ENCODE results near the gene CAB39.

DNA sequence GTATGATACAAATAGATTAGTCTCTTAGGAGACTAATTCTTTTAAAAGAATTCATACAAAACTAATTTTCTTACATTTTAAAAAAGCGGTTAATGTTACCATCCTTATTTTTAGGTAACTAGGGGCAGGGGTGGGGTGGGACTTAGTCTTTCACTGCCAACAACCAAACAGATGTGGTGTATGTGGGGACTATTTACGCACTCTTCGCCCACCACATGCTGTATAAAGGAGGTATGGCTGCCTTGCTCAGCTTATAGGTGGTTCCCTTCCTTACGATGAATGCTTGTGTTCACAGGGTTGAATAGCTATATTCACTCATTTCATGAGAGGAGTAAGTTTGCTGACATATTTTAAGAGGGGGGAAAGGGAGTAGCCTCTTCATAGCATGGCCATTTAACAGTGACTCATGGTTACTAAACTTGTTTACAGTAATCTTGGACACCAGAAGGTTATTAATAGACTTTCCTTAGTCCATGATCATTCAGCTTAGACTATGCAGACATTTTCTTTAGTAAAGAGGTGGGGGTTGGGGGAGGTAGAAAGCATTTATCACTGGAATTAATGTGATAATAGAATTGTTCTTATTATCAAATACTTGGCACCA, 61.8 kb downstream of the CAB39 start:
- TF ChIP-seq, protein P1, sequence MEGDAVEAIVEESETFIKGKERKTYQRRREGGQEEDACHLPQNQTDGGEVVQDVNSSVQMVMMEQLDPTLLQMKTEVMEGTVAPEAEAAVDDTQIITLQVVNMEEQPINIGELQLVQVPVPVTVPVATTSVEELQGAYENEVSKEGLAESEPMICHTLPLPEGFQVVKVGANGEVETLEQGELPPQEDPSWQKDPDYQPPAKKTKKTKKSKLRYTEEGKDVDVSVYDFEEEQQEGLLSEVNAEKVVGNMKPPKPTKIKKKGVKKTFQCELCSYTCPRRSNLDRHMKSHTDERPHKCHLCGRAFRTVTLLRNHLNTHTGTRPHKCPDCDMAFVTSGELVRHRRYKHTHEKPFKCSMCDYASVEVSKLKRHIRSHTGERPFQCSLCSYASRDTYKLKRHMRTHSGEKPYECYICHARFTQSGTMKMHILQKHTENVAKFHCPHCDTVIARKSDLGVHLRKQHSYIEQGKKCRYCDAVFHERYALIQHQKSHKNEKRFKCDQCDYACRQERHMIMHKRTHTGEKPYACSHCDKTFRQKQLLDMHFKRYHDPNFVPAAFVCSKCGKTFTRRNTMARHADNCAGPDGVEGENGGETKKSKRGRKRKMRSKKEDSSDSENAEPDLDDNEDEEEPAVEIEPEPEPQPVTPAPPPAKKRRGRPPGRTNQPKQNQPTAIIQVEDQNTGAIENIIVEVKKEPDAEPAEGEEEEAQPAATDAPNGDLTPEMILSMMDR (IDR thresholded peaks at IDR 0.05): no peak
- TF ChIP-seq POLR2A (IDR thresholded peaks at IDR 0.05): no peak
